Activated CD8-positive, alpha-beta T cell treated with anti-CD3 and anti-CD28 coated beads for 36 hours (primary cell): Measurements from ENCODE around the gene BOD1. TPM values are rescaled to one million over a fixed set of nuclear protein-coding genes. Genes with fewer than 3 reads are reported as not detected.

Experiments
- ATAC-seq: fragments of 200-7000 bp; cut with Tn5 transposase; one replicate; pipeline ENCODE4 v1.10.0; 2021; ENCODE audit warnings: mild to moderate bottlenecking, moderate library complexity
- CTCF ChIA-PET: fragments of 350-600 bp; sonication (Branson Sonifier 250); formaldehyde crosslinking; loops from one replicate; lab custom pipeline; 2021; ENCODE audit warnings: antibody characterized with exemption; lab: Charles Lee
- POLR2A ChIA-PET: fragments of 350-600 bp; sonication (Branson Sonifier 250); formaldehyde crosslinking; loops from one replicate; lab custom pipeline; 2021; ENCODE audit warnings: antibody characterized with exemption; lab: Charles Lee
- DNase-seq: peaks from one replicate; pipeline ENCODE4 v3.0.0-alpha.2; 2020
- H3K27ac Mint-ChIP-seq: one replicate; pipeline ENCODE4 v1.8.0; 2021; ENCODE audit warnings: mild to moderate bottlenecking, mixed read lengths
- H3K27me3 Mint-ChIP-seq: one replicate; pipeline ENCODE4 v1.8.0; 2021; ENCODE audit warnings: mixed read lengths
- H3K36me3 Mint-ChIP-seq: one replicate; pipeline ENCODE4 v1.8.0; 2021; ENCODE audit warnings: low read depth, mixed read lengths
- H3K4me1 Mint-ChIP-seq: one replicate; pipeline ENCODE4 v1.8.0; 2021; ENCODE audit warnings: low read depth, mixed read lengths
- H3K4me3 Mint-ChIP-seq: one replicate; pipeline ENCODE4 v1.8.0; 2021; ENCODE audit warnings: mild to moderate bottlenecking, moderate library complexity, mixed read lengths
- H3K9me3 Mint-ChIP-seq: one replicate; pipeline ENCODE4 v1.8.0; 2021; ENCODE audit warnings: mixed read lengths
- intact Hi-C: fragments of 100-400 bp; cut with micrococcal nuclease; formaldehyde crosslinking; loops from one replicate; pipeline ENCODE4 v1.10.0; 2022
- total RNA-seq, 2 experiments: library from RNA; stranded (reverse); gene quantifications; one replicate each; pipeline ENCODE4 v1.2.3, GENCODE V29; 2021
- TF ChIP-seq, protein P1 (sequence below): fragments of 200-600 bp; IDR thresholded peaks from one replicate; pipeline ENCODE4 v1.8.0; 2022; ENCODE audit warnings: antibody characterized with exemption, mild to moderate bottlenecking

Gene BOD1
- total RNA-seq, 2 experiments from 2014 or later, result 28.1 to 28.7 TPM

- Mint-ChIP-seq H3K27me3 (peaks cover 6% of the 10 kb centered on the region), H3K4me3 (no peak overlapping the region), H3K4me1 (no peaks in the 10 kb centered on the region), H3K36me3 (no peaks in the 10 kb centered on the region), H3K9me3 (no peaks in the 10 kb centered on the region), H3K27ac (no peak overlapping the region)
- CTCF ChIA-PET, result interaction anchor here (1.0 to 2.2 kb wide), 4 partner anchors 8 to 296 kb away, joined by 3 to 10 read pairs (median 4); no protein-coding TSS in a partner anchor
- intact Hi-C loops, result no loop called here
- ATAC-seq (peak; percentile 73), DNase-seq (peak; percentile 31)
- TF ChIP-seq, protein P1, sequence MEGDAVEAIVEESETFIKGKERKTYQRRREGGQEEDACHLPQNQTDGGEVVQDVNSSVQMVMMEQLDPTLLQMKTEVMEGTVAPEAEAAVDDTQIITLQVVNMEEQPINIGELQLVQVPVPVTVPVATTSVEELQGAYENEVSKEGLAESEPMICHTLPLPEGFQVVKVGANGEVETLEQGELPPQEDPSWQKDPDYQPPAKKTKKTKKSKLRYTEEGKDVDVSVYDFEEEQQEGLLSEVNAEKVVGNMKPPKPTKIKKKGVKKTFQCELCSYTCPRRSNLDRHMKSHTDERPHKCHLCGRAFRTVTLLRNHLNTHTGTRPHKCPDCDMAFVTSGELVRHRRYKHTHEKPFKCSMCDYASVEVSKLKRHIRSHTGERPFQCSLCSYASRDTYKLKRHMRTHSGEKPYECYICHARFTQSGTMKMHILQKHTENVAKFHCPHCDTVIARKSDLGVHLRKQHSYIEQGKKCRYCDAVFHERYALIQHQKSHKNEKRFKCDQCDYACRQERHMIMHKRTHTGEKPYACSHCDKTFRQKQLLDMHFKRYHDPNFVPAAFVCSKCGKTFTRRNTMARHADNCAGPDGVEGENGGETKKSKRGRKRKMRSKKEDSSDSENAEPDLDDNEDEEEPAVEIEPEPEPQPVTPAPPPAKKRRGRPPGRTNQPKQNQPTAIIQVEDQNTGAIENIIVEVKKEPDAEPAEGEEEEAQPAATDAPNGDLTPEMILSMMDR, result peak; percentile 52
- POLR2A ChIA-PET, result interaction anchor here (1.1 kb wide), 1 partner anchor 14 kb away, joined by 3 read pairs; no protein-coding TSS in a partner anchor
These were observed 13.2 kb upstream of the BOD1 start for GRCh38 chr5:173629628-173630027.

DNA sequence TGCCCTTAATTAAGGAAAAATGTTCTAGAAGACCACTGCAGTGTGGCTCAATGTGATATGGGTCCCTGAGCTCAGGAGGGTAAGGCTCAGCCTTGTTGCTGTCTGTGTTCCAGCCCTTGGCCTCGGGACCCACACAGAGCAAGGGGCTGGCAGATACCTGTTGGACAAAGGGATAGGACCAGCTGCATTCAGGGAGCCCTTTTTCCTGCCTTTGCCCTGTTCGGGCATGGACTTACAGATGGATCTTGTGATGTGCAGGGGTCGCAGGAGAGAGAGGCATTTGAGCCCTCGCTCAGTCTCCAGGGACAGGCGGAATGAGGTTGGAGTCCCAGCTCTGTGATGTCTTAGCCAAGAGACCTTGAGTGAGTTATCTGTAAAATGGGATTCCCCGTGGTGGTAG is 12.1 kb upstream of the BOD1 start:
- ChIA-PET POLR2A (interaction anchor here (1.1 kb wide), 1 partner anchor 13 kb away, joined by 3 read pairs; no protein-coding TSS in a partner anchor), CTCF (interaction anchor here (1.4 to 2.2 kb wide), 2 partner anchors 10 to 13 kb away, joined by 3 to 10 read pairs; no protein-coding TSS in a partner anchor)
- Mint-ChIP-seq H3K36me3 (no peaks in the 10 kb centered on the region), H3K27ac (no peak overlapping the region), H3K9me3 (no peaks in the 10 kb centered on the region), H3K4me3 (no peak overlapping the region), H3K4me1 (no peaks in the 10 kb centered on the region), H3K27me3 (peaks cover 6% of the 10 kb centered on the region)
- TF ChIP-seq, protein P1, result no peak
- ATAC-seq (no peak), DNase-seq (no peak)
- intact Hi-C loops, result no loop called here

- CTCF ChIA-PET, result interaction anchor here (1.4 to 2.4 kb wide), 2 partner anchors 12 to 343 kb away, joined by 3 to 5 read pairs; no protein-coding TSS in a partner anchor
- H3K27me3 Mint-ChIP-seq, result peaks cover 6% of the 10 kb centered on the region
- POLR2A ChIA-PET, result no interaction called here
These were observed 11.5 kb upstream of the BOD1 start for GRCh38 chr5:173627860-173628392.

DNA sequence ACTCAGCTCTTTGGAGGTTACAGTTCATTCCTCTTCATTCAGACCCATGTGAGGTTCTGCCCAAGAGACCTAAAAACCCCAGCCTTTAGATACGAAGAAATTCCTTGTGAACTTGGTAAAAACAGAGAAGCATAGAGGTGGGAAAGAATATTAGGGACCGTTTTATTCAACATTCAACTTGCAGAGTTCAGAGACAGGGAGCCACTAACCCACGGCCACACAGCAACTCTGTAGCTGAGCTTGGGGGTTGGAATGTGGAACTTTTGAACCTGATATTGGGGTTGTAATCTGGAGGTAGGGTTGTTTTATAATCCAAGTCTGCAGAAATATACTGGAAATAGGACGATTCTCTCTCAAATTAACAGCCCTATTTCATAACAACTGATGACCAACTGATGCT is 10.8 kb upstream of the BOD1 start:
- no peak overlapping the region for H3K4me3 Mint-ChIP-seq
- H3K9me3 Mint-ChIP-seq, result no peaks in the 10 kb centered on the region
- H3K27ac Mint-ChIP-seq, result no peak overlapping the region
- no peaks in the 10 kb centered on the region for H3K4me1 Mint-ChIP-seq
- no peaks in the 10 kb centered on the region for H3K36me3 Mint-ChIP-seq
- TF ChIP-seq, protein P1, result no peak
- intact Hi-C loops, result no loop called here
- H3K27me3 Mint-ChIP-seq, result peaks cover 6% of the 10 kb centered on the region
- CTCF ChIA-PET, result interaction anchor here (0.8 to 2.4 kb wide), 2 partner anchors 11 to 344 kb away, joined by 3 to 5 read pairs; partner anchors contain the start of gene BOD1
- DNase-seq (no peak), ATAC-seq (no peak)
- POLR2A ChIA-PET, result no interaction called here

More at GRCh38 chr5:173627860-173628392, 11.5 kb upstream of the BOD1 start:
- no peaks in the 10 kb centered on the region for H3K9me3 Mint-ChIP-seq
- H3K27ac Mint-ChIP-seq, result no peak overlapping the region
- TF ChIP-seq, protein P1, result no peak
- intact Hi-C loops, result no loop called here
- no peaks in the 10 kb centered on the region for H3K36me3 Mint-ChIP-seq
- H3K4me1 Mint-ChIP-seq, result no peaks in the 10 kb centered on the region
- no peak overlapping the region for H3K4me3 Mint-ChIP-seq
- ATAC-seq, result no peak
- no peak for DNase-seq

DNA sequence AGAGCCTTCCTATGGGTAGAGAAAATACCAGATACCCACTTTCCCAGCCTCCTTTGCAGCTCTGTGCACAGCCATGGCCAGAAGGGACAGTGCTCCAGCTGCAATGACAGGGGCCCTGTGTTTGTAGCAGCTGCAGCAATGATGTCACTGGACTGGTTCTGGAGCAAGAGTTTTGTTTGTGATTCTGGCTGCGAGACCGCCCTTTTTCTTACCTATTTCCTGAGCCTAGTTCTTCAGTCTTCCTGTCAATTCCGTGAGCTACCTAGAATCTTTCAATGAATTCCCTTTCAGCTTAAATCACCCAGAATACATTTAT is 10.0 kb upstream of the BOD1 start:
- TF ChIP-seq, protein P1, result no peak
- H3K9me3 Mint-ChIP-seq, result no peaks in the 10 kb centered on the region
- no peak overlapping the region for H3K27ac Mint-ChIP-seq
- intact Hi-C loops, result no loop called here
- ATAC-seq (no peak), DNase-seq (no peak)
- H3K4me1 Mint-ChIP-seq, result no peaks in the 10 kb centered on the region
- POLR2A ChIA-PET, result no interaction called here
- peaks cover 4% of the 10 kb centered on the region for H3K27me3 Mint-ChIP-seq
- no peak overlapping the region for H3K4me3 Mint-ChIP-seq
- CTCF ChIA-PET, result interaction anchor here (0.8 to 2.4 kb wide), 3 partner anchors 10 to 344 kb away, joined by 3 to 5 read pairs (median 4); partner anchors contain the start of gene BOD1
- no peaks in the 10 kb centered on the region for H3K36me3 Mint-ChIP-seq
